Mucosa of descending colon (tissue), 3 donors: ENCODE data around the gene RPS6KC1. TPM values are rescaled to one million over a fixed set of nuclear protein-coding genes. Genes with fewer than 3 reads are reported as not detected.

Experiments used
- ATAC-seq: fragments of 200-7000 bp; cut with Tn5 transposase; one replicate; pipeline ENCODE4 v1.9.1; 2020; ENCODE audit warnings: mild to moderate bottlenecking, moderate library complexity
- DNase-seq, 3 donors: peaks; one replicate each; pipeline ENCODE4 v3.0.0-alpha.2; 2020
- H3K36me3 ChIP-seq: fragments of 200-600 bp; one replicate; pipeline ENCODE4 v1.8.0; 2021; ENCODE audit warnings: low read depth, mild to moderate bottlenecking
- H3K4me1 ChIP-seq: fragments of 200-600 bp; one replicate; pipeline ENCODE4 v1.8.0; 2021; ENCODE audit warnings: low read depth, mild to moderate bottlenecking
- H3K4me3 ChIP-seq: fragments of 200-600 bp; one replicate; pipeline ENCODE4 v1.8.0; 2021; ENCODE audit warnings: mild to moderate bottlenecking
- H3K9me3 ChIP-seq: fragments of 200-600 bp; one replicate; pipeline ENCODE4 v1.8.0; 2021; ENCODE audit warnings: mild to moderate bottlenecking
- CTCF ChIP-seq: fragments of 200-600 bp; IDR thresholded peaks from one replicate; pipeline ENCODE4 v1.8.0; 2022; ENCODE audit warnings: antibody characterized with exemption, mild to moderate bottlenecking
- intact Hi-C, 2 donors: fragments of 100-400 bp; cut with DNase I in 1 of 2; cut with micrococcal nuclease in 1 of 2; formaldehyde crosslinking; loops; one replicate each; pipeline versions ENCODE4 v1.11.0 to v1.11.1; 2022; cut with DNase I, micrococcal nuclease
- long read RNA-seq, 2 donors: library from polyadenylated mRNA; unstranded; transcript quantifications; one replicate each; pipeline ENCODE4 v2.0.0, GENCODE V29; 2019 to 2021
- total RNA-seq, 3 donors: library from RNA; stranded (reverse); fragmentation: NEBNext Ultra II Directional in 2 of 3; extraction: Animal tissue kit (Norgen Biotek cat#: 25700) in 2 of 3; gene quantifications; one replicate each; pipeline versions ENCODE4 v1.2.1 to v1.2.4, GENCODE V29; 2021 to 2023
- donor health status: DM: no; HTN: no; CAD: no; lungs with moderate emphysema.
- donor health status: DM: no; HTN: no; CAD: no.
- donor health status: DM: no; HTN: yes; CAD: no.

RPS6KC1 gene, protein sequence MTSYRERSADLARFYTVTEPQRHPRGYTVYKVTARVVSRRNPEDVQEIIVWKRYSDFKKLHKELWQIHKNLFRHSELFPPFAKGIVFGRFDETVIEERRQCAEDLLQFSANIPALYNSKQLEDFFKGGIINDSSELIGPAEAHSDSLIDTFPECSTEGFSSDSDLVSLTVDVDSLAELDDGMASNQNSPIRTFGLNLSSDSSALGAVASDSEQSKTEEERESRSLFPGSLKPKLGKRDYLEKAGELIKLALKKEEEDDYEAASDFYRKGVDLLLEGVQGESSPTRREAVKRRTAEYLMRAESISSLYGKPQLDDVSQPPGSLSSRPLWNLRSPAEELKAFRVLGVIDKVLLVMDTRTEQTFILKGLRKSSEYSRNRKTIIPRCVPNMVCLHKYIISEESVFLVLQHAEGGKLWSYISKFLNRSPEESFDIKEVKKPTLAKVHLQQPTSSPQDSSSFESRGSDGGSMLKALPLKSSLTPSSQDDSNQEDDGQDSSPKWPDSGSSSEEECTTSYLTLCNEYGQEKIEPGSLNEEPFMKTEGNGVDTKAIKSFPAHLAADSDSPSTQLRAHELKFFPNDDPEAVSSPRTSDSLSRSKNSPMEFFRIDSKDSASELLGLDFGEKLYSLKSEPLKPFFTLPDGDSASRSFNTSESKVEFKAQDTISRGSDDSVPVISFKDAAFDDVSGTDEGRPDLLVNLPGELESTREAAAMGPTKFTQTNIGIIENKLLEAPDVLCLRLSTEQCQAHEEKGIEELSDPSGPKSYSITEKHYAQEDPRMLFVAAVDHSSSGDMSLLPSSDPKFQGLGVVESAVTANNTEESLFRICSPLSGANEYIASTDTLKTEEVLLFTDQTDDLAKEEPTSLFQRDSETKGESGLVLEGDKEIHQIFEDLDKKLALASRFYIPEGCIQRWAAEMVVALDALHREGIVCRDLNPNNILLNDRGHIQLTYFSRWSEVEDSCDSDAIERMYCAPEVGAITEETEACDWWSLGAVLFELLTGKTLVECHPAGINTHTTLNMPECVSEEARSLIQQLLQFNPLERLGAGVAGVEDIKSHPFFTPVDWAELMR
- 10 to 100 TPM in 1 of 3 donors, 1 to 10 TPM in 2; 9.0 to 23.4 (median 9.2) TPM for total RNA-seq
- long read RNA-seq, donor 1, full-length matches to known transcripts: 21 of 46 reads
- long read RNA-seq, donor 1, partial matches to known transcripts: 6 of 46 reads
- long read RNA-seq, donor 1, other reads (novel, unspliced or antisense): 19 of 46 reads
- long read RNA-seq, donor 2, partial matches to known transcripts: 5 of 6 reads
- long read RNA-seq, donor 2, other reads (novel, unspliced or antisense): 1 of 6 reads

GRCh38 chr1:213051127-213051880 lies at the start of gene RPS6KC1:
TSS of gene RPS6KC1 (plus strand) at chr1:213051241. CDS start at chr1:213051405, 164 bp downstream.
- Histone ChIP-seq H3K4me3 (peak within 1 kb of the TSS; percentile 87), H3K9me3 (no peaks in the 10 kb centered on the region), H3K36me3 (no peaks in the 10 kb centered on the region), H3K4me1 (peaks cover 12% of the 10 kb centered on the region)
- peak; percentile 88 to 91 (median 89) for DNase-seq
- no peak for TF ChIP-seq CTCF
- ATAC-seq: peak; percentile 100
- intact Hi-C loops: no loop called here

GRCh38 chr1:213003256-213003655 lies 47.8 kb upstream of the RPS6KC1 start:
- no peak for TF ChIP-seq CTCF
- Histone ChIP-seq H3K4me1 (no peaks in the 10 kb centered on the region), H3K36me3 (no peaks in the 10 kb centered on the region), H3K9me3 (no peaks in the 10 kb centered on the region), H3K4me3 (no peak overlapping the region)
- DNase-seq: no peak
- intact Hi-C loops: no loop called here
- ATAC-seq: no peak

DNA sequence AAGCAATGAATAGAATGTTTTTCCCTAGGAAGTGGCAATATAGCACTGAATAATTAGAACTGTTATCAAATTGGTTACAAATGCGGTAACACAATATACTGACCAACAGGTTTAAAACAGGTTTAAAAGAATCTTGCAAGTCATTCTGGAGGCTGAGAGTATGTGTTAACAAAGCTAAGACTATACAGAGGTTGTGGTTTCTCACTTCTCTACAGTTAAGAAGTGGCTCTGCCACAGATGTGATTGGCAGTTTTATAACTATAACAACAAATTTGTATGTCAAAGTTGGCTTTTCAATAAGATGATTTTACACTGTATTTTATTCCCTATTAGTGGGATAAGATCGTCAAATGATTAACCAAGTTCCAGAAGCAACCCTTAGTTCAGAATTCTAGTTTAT lies 42.5 kb upstream of the RPS6KC1 start:
- intact Hi-C loops: no loop called here
- no peaks in the 10 kb centered on the region for H3K9me3 ChIP-seq
- no peak overlapping the region for H3K4me3 ChIP-seq
- no peaks in the 10 kb centered on the region for H3K4me1 ChIP-seq
- no peak for TF ChIP-seq CTCF
- DNase-seq (no peak), ATAC-seq (no peak)
- H3K36me3 ChIP-seq: no peaks in the 10 kb centered on the region

GRCh38 chr1:213014642-213015041 lies 36.4 kb upstream of the RPS6KC1 start:
- Histone ChIP-seq H3K4me3 (peak overlapping the region; percentile 68), H3K36me3 (no peaks in the 10 kb centered on the region), H3K4me1 (no peaks in the 10 kb centered on the region), H3K9me3 (no peaks in the 10 kb centered on the region)
- DNase-seq (peak in 1 of 3 donors; percentile 12), ATAC-seq (no peak)
- intact Hi-C loops: no loop called here
- no peak for TF ChIP-seq CTCF
